IgD-negative memory B cell (primary cell): ENCODE measurements around the gene PPP1R12A. TPM values are rescaled to one million over a fixed set of nuclear protein-coding genes. Genes with fewer than 3 reads are reported as not detected.
"Not testable (repeated sequence)": the region's sequence is repeated elsewhere in the genome, so short reads cannot be mapped to it uniquely, and the experiment has no call there.

ENCODE experiments used
- H3K27ac Mint-ChIP-seq, 3 donors: one replicate each; pipeline ENCODE4 v1.8.0; 2020 to 2022; ENCODE audit warnings: mild to moderate bottlenecking in 3 of 3, mixed read lengths in 3 of 3, moderate library complexity in 1 of 3
- H3K27me3 Mint-ChIP-seq: one replicate; pipeline ENCODE4 v1.8.0; 2021; ENCODE audit warnings: mixed read lengths
- H3K36me3 Mint-ChIP-seq: one replicate; pipeline ENCODE4 v1.8.0; 2020; ENCODE audit warnings: mild to moderate bottlenecking, mixed read lengths
- H3K4me1 Mint-ChIP-seq, 3 donors: one replicate each; pipeline ENCODE4 v1.8.0; 2020 to 2022; ENCODE audit warnings: mixed read lengths in 3 of 3, mild to moderate bottlenecking in 1 of 3
- H3K4me3 Mint-ChIP-seq, 4 donors: one replicate each; pipeline ENCODE4 v1.8.0; 2020 to 2022; ENCODE audit warnings: mild to moderate bottlenecking in 4 of 4, mixed read lengths in 4 of 4, moderate library complexity in 3 of 4
- H3K9me3 Mint-ChIP-seq, 3 donors: one replicate each; pipeline ENCODE4 v1.8.0; 2020 to 2021; ENCODE audit warnings: mixed read lengths in 3 of 3, mild to moderate bottlenecking in 1 of 3
- polyA plus RNA-seq: library from polyadenylated mRNA; unstranded; fragments of 300-500 nt; fragmentation: Illumina TruSeq; gene quantifications from one replicate; pipeline ENCODE4 v1.2.3, GENCODE V29; 2021

The PPP1R12A gene
- polyA plus RNA-seq, 1 donor from 2014 or later: 85.4 TPM

- H3K4me1 Mint-ChIP-seq: no peaks in the 10 kb centered on the region
- H3K36me3 Mint-ChIP-seq: no peaks in the 10 kb centered on the region
- H3K4me3 Mint-ChIP-seq: no peak overlapping the region
- H3K27me3 Mint-ChIP-seq: no peaks in the 10 kb centered on the region
- peaks cover 0 to 4% (median 0%) of the 10 kb centered on the region in 3 donors for H3K9me3 Mint-ChIP-seq
- no peak overlapping the region for H3K27ac Mint-ChIP-seq
Observed at GRCh38 chr12:79949098-79949497, 14.2 kb upstream of the PPP1R12A start.

GRCh38 chr12:79945433-79945832 is 10.5 kb upstream of the PPP1R12A start:
- Mint-ChIP-seq H3K9me3 (no peaks in the 10 kb centered on the region), H3K36me3 (no peaks in the 10 kb centered on the region), H3K27me3 (no peaks in the 10 kb centered on the region), H3K4me3 (no peak overlapping the region), H3K27ac (no peak overlapping the region), H3K4me1 (no peaks in the 10 kb centered on the region)

GRCh38 chr12:79944565-79944964 is 9.7 kb upstream of the PPP1R12A start:
- no peak overlapping the region for H3K4me3 Mint-ChIP-seq
- no peaks in the 10 kb centered on the region for H3K9me3 Mint-ChIP-seq
- no peaks in the 10 kb centered on the region for H3K27me3 Mint-ChIP-seq
- H3K27ac Mint-ChIP-seq: no peak overlapping the region
- no peaks in the 10 kb centered on the region for H3K36me3 Mint-ChIP-seq
- no peaks in the 10 kb centered on the region for H3K4me1 Mint-ChIP-seq

- not testable (repeated sequence) for H3K27me3 Mint-ChIP-seq, H3K4me1 Mint-ChIP-seq, H3K9me3 Mint-ChIP-seq, H3K36me3 Mint-ChIP-seq, H3K4me3 Mint-ChIP-seq, H3K27ac Mint-ChIP-seq
Observed at GRCh38 chr12:79942846-79943245, 7.9 kb upstream of the PPP1R12A start.

- peaks cover 0 to 2% (median 0%) of the 10 kb centered on the region in 3 donors for H3K9me3 Mint-ChIP-seq
- H3K4me3 Mint-ChIP-seq: peak overlapping the region in 1 of 4 donors; percentile 25
- no peaks in the 10 kb centered on the region for H3K36me3 Mint-ChIP-seq
- no peak overlapping the region for H3K27ac Mint-ChIP-seq
- H3K4me1 Mint-ChIP-seq: peaks cover 11 to 12% (median 11%) of the 10 kb centered on the region in 3 donors
- H3K27me3 Mint-ChIP-seq: no peaks in the 10 kb centered on the region
Observed at GRCh38 chr12:79939728-79940310, 4.9 kb upstream of the PPP1R12A start.

- Mint-ChIP-seq H3K27ac (peak overlapping the region in 1 of 3 donors; percentile 21), H3K9me3 (peaks cover 0 to 2% (median 0%) of the 10 kb centered on the region in 3 donors), H3K36me3 (no peaks in the 10 kb centered on the region), H3K27me3 (no peaks in the 10 kb centered on the region), H3K4me1 (peaks cover 13 to 17% (median 14%) of the 10 kb centered on the region in 3 donors), H3K4me3 (no peak overlapping the region)
Observed at GRCh38 chr12:79938843-79939242, 3.9 kb upstream of the PPP1R12A start.

GRCh38 chr12:79936670-79937069 is 1.8 kb upstream of the PPP1R12A start:
- Mint-ChIP-seq H3K9me3 (peaks cover 0 to 2% (median 0%) of the 10 kb centered on the region in 3 donors), H3K27ac (peak overlapping the region in 1 of 3 donors; percentile 79), H3K36me3 (no peaks in the 10 kb centered on the region), H3K27me3 (no peaks in the 10 kb centered on the region), H3K4me3 (peak overlapping the region in 1 of 4 donors; percentile 88), H3K4me1 (peaks cover 30 to 35% (median 32%) of the 10 kb centered on the region in 3 donors)

GRCh38 chr12:79935624-79936345 is 888 bp upstream of the PPP1R12A start:
- Mint-ChIP-seq H3K27me3 (no peaks in the 10 kb centered on the region), H3K27ac (peak overlapping the region; percentile 79 to 99 (median 96)), H3K4me1 (peaks cover 32 to 39% (median 35%) of the 10 kb centered on the region in 3 donors), H3K4me3 (peak overlapping the region; percentile 88 to 100 (median 98)), H3K9me3 (peaks cover 0 to 2% (median 0%) of the 10 kb centered on the region in 3 donors), H3K36me3 (no peaks in the 10 kb centered on the region)

- H3K4me1 Mint-ChIP-seq: peaks cover 40 to 50% (median 44%) of the 10 kb centered on the region in 3 donors
- H3K4me3 Mint-ChIP-seq: peak overlapping the region; percentile 88 to 100 (median 98)
- H3K36me3 Mint-ChIP-seq: no peaks in the 10 kb centered on the region
- no peaks in the 10 kb centered on the region for H3K27me3 Mint-ChIP-seq
- H3K9me3 Mint-ChIP-seq: peaks cover 0 to 2% (median 0%) of the 10 kb centered on the region in 3 donors
- H3K27ac Mint-ChIP-seq: peak overlapping the region; percentile 79 to 99 (median 96)
Observed at GRCh38 chr12:79934281-79935020, 446 bp downstream of the PPP1R12A start.

- peak overlapping the region; percentile 79 to 99 (median 96) for H3K27ac Mint-ChIP-seq
- no peaks in the 10 kb centered on the region for H3K27me3 Mint-ChIP-seq
- H3K9me3 Mint-ChIP-seq: peaks cover 0 to 2% (median 0%) of the 10 kb centered on the region in 3 donors
- H3K36me3 Mint-ChIP-seq: no peaks in the 10 kb centered on the region
- H3K4me3 Mint-ChIP-seq: peak overlapping the region; percentile 88 to 100 (median 98)
- peaks cover 40 to 54% (median 47%) of the 10 kb centered on the region in 3 donors for H3K4me1 Mint-ChIP-seq
Observed at GRCh38 chr12:79933532-79934264, 1.2 kb downstream of the PPP1R12A start.

GRCh38 chr12:79933043-79933442 is 1.9 kb downstream of the PPP1R12A start:
- H3K4me3 Mint-ChIP-seq: peak overlapping the region; percentile 88 to 100 (median 98)
- H3K27ac Mint-ChIP-seq: peak overlapping the region in 2 of 3 donors; percentile 79 to 96
- peaks cover 0 to 2% (median 0%) of the 10 kb centered on the region in 3 donors for H3K9me3 Mint-ChIP-seq
- no peaks in the 10 kb centered on the region for H3K36me3 Mint-ChIP-seq
- no peaks in the 10 kb centered on the region for H3K27me3 Mint-ChIP-seq
- peaks cover 46 to 61% (median 52%) of the 10 kb centered on the region in 3 donors for H3K4me1 Mint-ChIP-seq

- H3K4me3 Mint-ChIP-seq: peak overlapping the region in 3 of 4 donors; percentile 88 to 100 (median 98)
- no peaks in the 10 kb centered on the region for H3K36me3 Mint-ChIP-seq
- H3K4me1 Mint-ChIP-seq: peaks cover 51 to 66% (median 53%) of the 10 kb centered on the region in 3 donors
- no peaks in the 10 kb centered on the region for H3K27me3 Mint-ChIP-seq
- peaks cover 0 to 2% (median 0%) of the 10 kb centered on the region in 3 donors for H3K9me3 Mint-ChIP-seq
- peak overlapping the region in 1 of 3 donors; percentile 96 for H3K27ac Mint-ChIP-seq
Observed at GRCh38 chr12:79932357-79932756, 2.5 kb downstream of the PPP1R12A start.

GRCh38 chr12:79929065-79929464 is 5.8 kb downstream of the PPP1R12A start:
- Mint-ChIP-seq H3K4me1 (peaks cover 53 to 65% (median 53%) of the 10 kb centered on the region in 3 donors), H3K9me3 (no peaks in the 10 kb centered on the region), H3K36me3 (no peaks in the 10 kb centered on the region), H3K4me3 (no peak overlapping the region), H3K27ac (peak overlapping the region in 1 of 3 donors; percentile 54), H3K27me3 (no peaks in the 10 kb centered on the region)

- H3K27ac Mint-ChIP-seq: peak overlapping the region in 2 of 3 donors; percentile 18 to 55
- no peaks in the 10 kb centered on the region for H3K9me3 Mint-ChIP-seq
- H3K27me3 Mint-ChIP-seq: no peaks in the 10 kb centered on the region
- no peaks in the 10 kb centered on the region for H3K36me3 Mint-ChIP-seq
- peaks cover 42 to 54% (median 44%) of the 10 kb centered on the region in 3 donors for H3K4me1 Mint-ChIP-seq
- H3K4me3 Mint-ChIP-seq: peak overlapping the region in 1 of 4 donors; percentile 8
Observed at GRCh38 chr12:79927772-79928474, 7.0 kb downstream of the PPP1R12A start.
